Caco-2 (cell line): ENCODE data around the gene ZNF778. TPM values are rescaled to one million over a fixed set of nuclear protein-coding genes. Genes with fewer than 3 reads are reported as not detected.

Experiments
- BruUV-seq: library from RNA; stranded (reverse); fragments of 400-500 nt; replicated peaks from 2 replicates; lab custom pipeline; 2021; lab: Mats Ljungman, UMichigan
- CTCF ChIA-PET: fragments of 300-600 bp; sonication (Branson Sonifier 250); formaldehyde crosslinking; loops from one replicate; lab custom pipeline; 2022; ENCODE audit warnings: antibody characterized with exemption; lab: Charles Lee
- POLR2A ChIA-PET: fragments of 300-600 bp; sonication (Branson Sonifier 250); formaldehyde crosslinking; loops from one replicate; lab custom pipeline; 2022; ENCODE audit warnings: antibody characterized with exemption; lab: Charles Lee
- DNase-seq, 2 experiments: peaks; one replicate each; pipeline versions ENCODE4 v3.0.0 to v3.0.0-alpha.2; 2020 to 2022
- H3K27me3 ChIP-seq: replicated peaks from 2 replicates; pipeline ENCODE4 v1.6.0; 2011; ENCODE audit warnings: low read length; ENCODE audit not compliant: control insufficient read depth, insufficient read depth
- H3K36me3 ChIP-seq: 2 replicates; pipeline ENCODE4 v1.5.1; 2011; ENCODE audit warnings: low read length; ENCODE audit not compliant: control insufficient read depth, insufficient read depth
- H3K4me1 ChIP-seq: fragments of 250-450 bp; sonication (Bioruptor Pico); 2 replicates; pipeline ENCODE4 v1.5.1; 2020; ENCODE audit warnings: mild to moderate bottlenecking
- H3K4me3 ChIP-seq: 2 replicates; pipeline ENCODE4 v1.5.1; 2011; ENCODE audit warnings: low read depth, mild to moderate bottlenecking, control low read depth, low read length
- H3K9me3 ChIP-seq: fragments of 250-450 bp; sonication (Bioruptor Pico); 2 replicates; pipeline ENCODE4 v1.5.1; 2020; ENCODE audit warnings: mild to moderate bottlenecking, moderate library complexity
- H3K27ac Mint-ChIP-seq: one replicate; pipeline ENCODE4 v1.8.0; 2022; ENCODE audit warnings: mixed read lengths; ENCODE audit not compliant: unreplicated experiment
- H3K27me3 Mint-ChIP-seq: one replicate; pipeline ENCODE4 v1.8.0; 2022; ENCODE audit warnings: mixed read lengths; ENCODE audit not compliant: insufficient read depth, unreplicated experiment
- H3K36me3 Mint-ChIP-seq: one replicate; pipeline ENCODE4 v1.8.0; 2022; ENCODE audit warnings: mild to moderate bottlenecking, mixed read lengths; ENCODE audit not compliant: insufficient read depth, unreplicated experiment
- H3K4me1 Mint-ChIP-seq: one replicate; pipeline ENCODE4 v1.8.0; 2022; ENCODE audit warnings: low read depth, mixed read lengths; ENCODE audit not compliant: unreplicated experiment
- H3K4me3 Mint-ChIP-seq: one replicate; pipeline ENCODE4 v1.8.0; 2022; ENCODE audit warnings: mild to moderate bottlenecking, moderate library complexity, mixed read lengths; ENCODE audit not compliant: unreplicated experiment
- H3K9me3 Mint-ChIP-seq: one replicate; pipeline ENCODE4 v1.8.0; 2022; ENCODE audit warnings: mixed read lengths; ENCODE audit not compliant: unreplicated experiment
- CTCF ChIP-seq, 2 experiments: fragments of 200-600 bp in 1 of 2; IDR thresholded peaks; 1 replicate in 1 of 2; 2 replicates in 1 of 2; pipeline versions ENCODE4 v1.5.1 to v1.8.0; 2011 to 2022; ENCODE audit warnings: antibody characterized with exemption in 1 of 2, control low read depth in 1 of 2, inconsistent platforms in 1 of 2, low read depth in 1 of 2, low read length in 1 of 2, mild to moderate bottlenecking in 1 of 2, moderate library complexity in 1 of 2; ENCODE audit not compliant: insufficient read depth in 1 of 2, severe bottlenecking in 1 of 2, unreplicated experiment in 1 of 2
- intact Hi-C: fragments of 100-400 bp; cut with micrococcal nuclease; formaldehyde crosslinking; loops from one replicate; pipeline ENCODE4 v1.10.0; 2022; ENCODE audit not compliant: unreplicated experiment
- total RNA-seq: library from RNA; stranded (reverse); gene quantifications from 2 replicates; pipeline ENCODE4 v1.2.3, GENCODE V29; 2022

The ZNF778 gene
- total RNA-seq, 1 experiment from 2014 or later = 18.1 TPM

GRCh38 chr16:89199241-89200123, 18.0 kb upstream of the ZNF778 start:
- intact Hi-C loops = loop anchor here (2.0 kb wide), 1 partner anchor 17 kb away; the partner anchor contains the start of gene ZNF778
- peaks cover 12% of the 10 kb centered on the region for H3K27me3 Mint-ChIP-seq
- H3K4me1 Mint-ChIP-seq = peaks cover 8% of the 10 kb centered on the region
- no peak for TF ChIP-seq CTCF (IDR thresholded peaks at IDR 0.05; ENCODE audit: insufficient read depth in 1 of 2, low read depth in 1 of 2, low read length in 1 of 2, severe bottlenecking in 1 of 2, unreplicated experiment in 1 of 2)
- H3K36me3 ChIP-seq = no peaks in the 10 kb centered on the region
- no peaks in the 10 kb centered on the region for H3K9me3 ChIP-seq
- H3K27me3 ChIP-seq = no peaks in the 10 kb centered on the region; the same call in 1 of the 2 replicates
- POLR2A ChIA-PET = no interaction called here
- peaks cover 17% of the 10 kb centered on the region for H3K4me1 ChIP-seq
- BruUV-seq = no TSS peak
- CTCF ChIA-PET = no interaction called here
- H3K4me3 ChIP-seq = no peak overlapping the region
- no peak overlapping the region for H3K27ac Mint-ChIP-seq
- H3K4me3 Mint-ChIP-seq = peak overlapping the region; percentile 34
- peaks cover 7% of the 10 kb centered on the region for H3K36me3 Mint-ChIP-seq
- DNase-seq = no peak
- H3K9me3 Mint-ChIP-seq = no peaks in the 10 kb centered on the region

- TF ChIP-seq CTCF (IDR thresholded peaks at IDR 0.05; ENCODE audit: insufficient read depth in 1 of 2, low read depth in 1 of 2, low read length in 1 of 2, severe bottlenecking in 1 of 2, unreplicated experiment in 1 of 2) = no peak
- Mint-ChIP-seq H3K4me3 (peak within 1 kb of the TSS; percentile 73), H3K4me1 (peaks cover 8% of the 10 kb centered on the region), H3K36me3 (peaks cover 7% of the 10 kb centered on the region), H3K27ac (no peak within 1 kb of the TSS), H3K9me3 (no peaks in the 10 kb centered on the region), H3K27me3 (peaks cover 12% of the 10 kb centered on the region)
- Histone ChIP-seq H3K4me1 (peaks cover 17% of the 10 kb centered on the region), H3K9me3 (no peaks in the 10 kb centered on the region), H3K4me3 (peak within 1 kb of the TSS; percentile 62), H3K36me3 (no peaks in the 10 kb centered on the region), H3K27me3 (no peaks in the 10 kb centered on the region; the same call in 1 of the 2 replicates)
- intact Hi-C loops = loop anchor here (2.0 kb wide), 1 partner anchor 17 kb away; the partner anchor contains the start of gene ZNF778
- no TSS peak for BruUV-seq
- ChIA-PET CTCF (no interaction called here), POLR2A (interaction anchor here (0.5 kb wide), 1 partner anchor 289 kb away, joined by 3 read pairs; no protein-coding TSS in a partner anchor)
- peak in 1 of 2 experiments; percentile 60 for DNase-seq
Observed at GRCh38 chr16:89200124-89200849, 17.2 kb upstream of the ZNF778 start, which contains the start of gene SLC22A31. TSS of gene SLC22A31 (minus strand) at chr16:89200537. CDS start at chr16:89200501, 36 bp downstream.
